Sigmoid colon (tissue), 4 donors: Measurements from ENCODE around the gene SMTNL2.

ENCODE experiments used
- EP300 ChIP-seq, 4 donors: sonication (generic); formaldehyde crosslinking; IDR thresholded peaks; one replicate each; pipeline ENCODE4 v1.6.1; 2017; ENCODE audit warnings: antibody characterized with exemption in 4 of 4
- POLR2A ChIP-seq, 2 donors: fragments of 450-650 bp; IDR thresholded peaks; one replicate each; pipeline ENCODE4 v1.6.1; 2016; ENCODE audit warnings: antibody characterized with exemption in 2 of 2, mild to moderate bottlenecking in 2 of 2, moderate library complexity in 2 of 2
- POLR2AphosphoS5 ChIP-seq, 4 donors: sonication (generic); formaldehyde crosslinking; IDR thresholded peaks; one replicate each; pipeline ENCODE4 v1.6.1; 2017; ENCODE audit warnings: antibody characterized with exemption in 4 of 4
- TF ChIP-seq, protein P1 (sequence below), 4 experiments: fragments of 450-650 bp in 3 of 4; fragments of 200-600 bp in 1 of 4; IDR thresholded peaks; one replicate each; pipeline ENCODE4 v1.5.1; 2016 to 2019; ENCODE audit warnings: antibody characterized with exemption in 4 of 4, mild to moderate bottlenecking in 3 of 4, moderate library complexity in 2 of 4

DNA sequence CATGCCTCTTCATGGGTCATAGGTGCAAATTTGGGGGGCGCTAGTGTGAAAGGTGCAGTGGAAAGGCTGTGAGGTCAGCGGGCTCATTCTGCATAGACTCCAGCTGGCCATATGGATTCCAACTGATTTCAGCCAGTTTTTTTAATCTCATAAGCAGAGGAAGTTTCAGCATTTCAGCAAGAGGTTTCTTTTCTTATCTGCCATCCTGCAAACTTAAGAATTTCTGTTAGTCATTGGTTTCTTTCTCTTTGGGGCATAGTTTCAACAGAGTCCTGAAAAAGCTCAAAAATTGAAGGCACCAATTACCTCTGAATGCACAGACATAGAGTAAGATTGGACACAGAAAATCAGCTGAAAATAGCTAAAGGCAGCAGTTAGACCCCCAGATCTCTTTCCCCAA, 73.3 kb downstream of the SMTNL2 start:
- TF ChIP-seq, protein P1, sequence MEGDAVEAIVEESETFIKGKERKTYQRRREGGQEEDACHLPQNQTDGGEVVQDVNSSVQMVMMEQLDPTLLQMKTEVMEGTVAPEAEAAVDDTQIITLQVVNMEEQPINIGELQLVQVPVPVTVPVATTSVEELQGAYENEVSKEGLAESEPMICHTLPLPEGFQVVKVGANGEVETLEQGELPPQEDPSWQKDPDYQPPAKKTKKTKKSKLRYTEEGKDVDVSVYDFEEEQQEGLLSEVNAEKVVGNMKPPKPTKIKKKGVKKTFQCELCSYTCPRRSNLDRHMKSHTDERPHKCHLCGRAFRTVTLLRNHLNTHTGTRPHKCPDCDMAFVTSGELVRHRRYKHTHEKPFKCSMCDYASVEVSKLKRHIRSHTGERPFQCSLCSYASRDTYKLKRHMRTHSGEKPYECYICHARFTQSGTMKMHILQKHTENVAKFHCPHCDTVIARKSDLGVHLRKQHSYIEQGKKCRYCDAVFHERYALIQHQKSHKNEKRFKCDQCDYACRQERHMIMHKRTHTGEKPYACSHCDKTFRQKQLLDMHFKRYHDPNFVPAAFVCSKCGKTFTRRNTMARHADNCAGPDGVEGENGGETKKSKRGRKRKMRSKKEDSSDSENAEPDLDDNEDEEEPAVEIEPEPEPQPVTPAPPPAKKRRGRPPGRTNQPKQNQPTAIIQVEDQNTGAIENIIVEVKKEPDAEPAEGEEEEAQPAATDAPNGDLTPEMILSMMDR (IDR thresholded peaks at IDR 0.05) = no peak
- TF ChIP-seq POLR2A (IDR thresholded peaks at IDR 0.05) (no peak), POLR2AphosphoS5 (IDR thresholded peaks at IDR 0.05) (no peak), EP300 (IDR thresholded peaks at IDR 0.05) (no peak)
